Measurements from ENCODE around the gene GABRP. TPM values are rescaled to one million over a fixed set of nuclear protein-coding genes. Genes with fewer than 3 reads are reported as not detected.

Gene GABRP
- total RNA-seq, 2 donors from 2014 or later: 0.27 TPM; not detected in 1

- no peak for DNase-seq
- intact Hi-C loops (cut with DNase I, micrococcal nuclease): no loop called here
- no peak for ATAC-seq
Measured at GRCh38 chr5:170843870-170844269, 60.3 kb downstream of the GABRP start.

GRCh38 chr5:170844651-170845050 lies 61.1 kb downstream of the GABRP start:
- intact Hi-C loops (cut with DNase I, micrococcal nuclease): no loop called here
- ATAC-seq: no peak
- DNase-seq: no peak

- intact Hi-C loops (cut with DNase I, micrococcal nuclease): no loop called here
- DNase-seq (no peak), ATAC-seq (no peak)
Measured at GRCh38 chr5:170846416-170846815, 62.9 kb downstream of the GABRP start.

GRCh38 chr5:170846846-170847245 lies 63.3 kb downstream of the GABRP start:
- ATAC-seq: no peak
- no peak for DNase-seq
- intact Hi-C loops (cut with DNase I, micrococcal nuclease): no loop called here

- intact Hi-C loops (cut with DNase I, micrococcal nuclease): no loop called here
- DNase-seq (no peak), ATAC-seq (no peak)
Measured at GRCh38 chr5:170848033-170848432, 64.5 kb downstream of the GABRP start.

- DNase-seq (no peak), ATAC-seq (no peak)
- intact Hi-C loops (cut with DNase I, micrococcal nuclease): no loop called here
Measured at GRCh38 chr5:170849374-170849773, 65.8 kb downstream of the GABRP start.

- intact Hi-C loops (cut with DNase I, micrococcal nuclease): no loop called here
- ATAC-seq: no peak
- DNase-seq: no peak
Measured at GRCh38 chr5:170854566-170854965, 71.0 kb downstream of the GABRP start.

- ATAC-seq: no peak
- DNase-seq: no peak
Measured at GRCh38 chr5:170857066-170857465, 73.5 kb downstream of the GABRP start.

GRCh38 chr5:170860415-170860814 lies 76.9 kb downstream of the GABRP start:
- intact Hi-C loops (cut with DNase I, micrococcal nuclease): no loop called here
- DNase-seq (no peak), ATAC-seq (no peak)

More at GRCh38 chr5:170857066-170857465, 73.5 kb downstream of the GABRP start:
- intact Hi-C loops (cut with DNase I, micrococcal nuclease): no loop called here

- no peak for ATAC-seq
- no peak for DNase-seq
- intact Hi-C loops (cut with DNase I, micrococcal nuclease): no loop called here
Measured at GRCh38 chr5:170860818-170861666, 77.5 kb downstream of the GABRP start.

GRCh38 chr5:170861667-170861916 lies 78.1 kb downstream of the GABRP start:
- intact Hi-C loops (cut with DNase I, micrococcal nuclease): no loop called here
- no peak for ATAC-seq
- DNase-seq: peak; percentile 63 to 65

- intact Hi-C loops (cut with DNase I, micrococcal nuclease): no loop called here
- DNase-seq: peak; percentile 26 to 37
- ATAC-seq: peak; percentile 92
Measured at GRCh38 chr5:170861917-170862766, 78.6 kb downstream of the GABRP start, which contains the start of gene RANBP17. Gene RANBP17 (plus strand): TSS chr5:170862018.

GRCh38 chr5:170863646-170864045 lies 80.1 kb downstream of the GABRP start:
- DNase-seq (no peak), ATAC-seq (no peak)
- intact Hi-C loops (cut with DNase I, micrococcal nuclease): no loop called here

Other genes starting within 250 kb of the GABRP start
- 10 to 100 TPM in 1 of 2 donors, 1 to 10 TPM in 1; 4.9 to 17.4 TPM for gene RANBP17, start 78.3 kb downstream of the GABRP start, total RNA-seq